GDM1 (cell line): ENCODE measurements around the gene SLC30A10.
"Not testable (repeated sequence)": the region's sequence is repeated elsewhere in the genome, so short reads cannot be mapped to it uniquely, and the experiment has no call there.

ENCODE experiments used
- DNase-seq: peaks from one replicate; lab custom pipeline; 2025; lab: John Stamatoyannopoulos, UW

SLC30A10 gene

GRCh38 chr1:219927298-219927955 is 930 bp downstream of the SLC30A10 start:
- no peak for DNase-seq

DNA sequence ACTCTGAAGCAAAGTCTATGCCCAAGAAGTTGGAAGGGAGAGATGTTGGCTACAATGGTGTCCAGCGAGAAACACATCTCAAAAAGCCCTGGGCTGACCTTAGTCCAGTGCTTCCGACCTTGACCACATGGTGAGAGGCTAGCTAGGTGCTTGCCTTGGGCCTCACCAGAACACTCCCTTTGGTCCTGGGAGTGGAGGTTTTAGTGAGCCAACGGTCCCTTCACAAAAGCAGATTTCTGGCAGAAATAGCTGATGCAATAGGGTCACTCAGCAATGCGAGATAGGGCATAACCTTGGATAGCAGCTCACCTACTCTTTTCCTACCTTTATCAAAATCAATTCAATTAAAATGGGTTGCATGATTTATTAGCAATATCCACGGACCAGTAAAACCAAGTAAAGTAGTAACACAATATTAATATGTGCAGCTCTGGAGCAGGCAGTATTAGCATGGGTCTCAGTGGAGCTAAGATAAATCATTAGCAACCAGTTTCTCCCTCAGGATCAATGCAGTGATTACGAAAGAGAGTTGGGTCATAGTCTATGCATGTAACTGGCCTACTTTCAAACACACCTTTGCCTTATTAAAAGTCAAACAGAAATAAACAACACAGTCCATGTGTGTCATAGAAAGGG is 1.9 kb downstream of the SLC30A10 start:
- no peak for DNase-seq

GRCh38 chr1:219924342-219924741 is 4.0 kb downstream of the SLC30A10 start:
- peak; percentile 5 for DNase-seq

DNA sequence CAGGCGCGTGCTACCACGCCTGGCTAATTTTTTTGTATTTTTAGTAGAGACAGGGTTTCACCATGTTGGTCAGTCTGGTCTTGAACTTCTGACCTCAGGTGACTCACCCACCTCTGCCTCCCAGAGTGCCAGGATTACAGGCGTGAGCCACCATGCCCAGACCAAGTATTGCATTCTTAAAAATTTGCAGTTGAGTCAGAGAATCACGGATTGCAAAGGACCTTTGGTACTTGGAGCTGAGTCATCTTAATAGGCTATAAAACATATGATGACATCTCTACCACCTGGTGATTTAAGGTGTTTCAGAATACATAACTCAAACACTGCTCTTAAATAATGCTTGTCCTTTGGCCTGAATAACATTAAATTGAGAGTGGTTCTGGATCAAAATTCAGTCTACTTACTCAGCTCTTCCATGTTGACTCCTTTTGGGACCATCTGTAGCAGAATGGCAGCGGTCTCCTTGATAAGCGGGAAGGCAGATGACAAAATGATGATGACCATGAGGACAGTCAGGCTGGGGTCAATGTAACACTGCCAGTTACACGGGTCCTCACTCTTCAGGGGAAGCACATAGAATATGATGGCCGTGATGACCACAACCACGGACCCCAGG is 10.4 kb downstream of the SLC30A10 start:
- DNase-seq: no peak

DNA sequence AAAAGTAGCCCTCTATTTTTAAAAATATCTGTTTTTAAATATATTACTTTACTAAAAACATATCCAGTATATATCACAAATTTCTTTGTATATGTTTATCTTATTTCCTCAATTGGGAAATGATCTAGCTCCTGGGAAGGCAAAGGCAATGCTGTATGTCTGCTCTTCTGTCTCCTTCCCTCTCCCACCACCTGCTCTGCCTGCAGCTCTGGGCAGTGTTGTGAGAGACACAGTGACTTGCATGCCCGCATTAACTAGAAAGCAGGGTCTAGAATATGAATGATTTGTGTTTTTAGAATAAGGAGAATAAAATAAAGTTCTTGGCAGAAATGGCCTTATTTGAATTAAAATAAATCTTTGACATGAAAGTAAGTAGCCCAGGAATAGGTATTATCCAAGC is 11.1 kb downstream of the SLC30A10 start:
- DNase-seq: no peak

GRCh38 chr1:219916257-219916656 is 12.1 kb downstream of the SLC30A10 start:
- no peak for DNase-seq

DNA sequence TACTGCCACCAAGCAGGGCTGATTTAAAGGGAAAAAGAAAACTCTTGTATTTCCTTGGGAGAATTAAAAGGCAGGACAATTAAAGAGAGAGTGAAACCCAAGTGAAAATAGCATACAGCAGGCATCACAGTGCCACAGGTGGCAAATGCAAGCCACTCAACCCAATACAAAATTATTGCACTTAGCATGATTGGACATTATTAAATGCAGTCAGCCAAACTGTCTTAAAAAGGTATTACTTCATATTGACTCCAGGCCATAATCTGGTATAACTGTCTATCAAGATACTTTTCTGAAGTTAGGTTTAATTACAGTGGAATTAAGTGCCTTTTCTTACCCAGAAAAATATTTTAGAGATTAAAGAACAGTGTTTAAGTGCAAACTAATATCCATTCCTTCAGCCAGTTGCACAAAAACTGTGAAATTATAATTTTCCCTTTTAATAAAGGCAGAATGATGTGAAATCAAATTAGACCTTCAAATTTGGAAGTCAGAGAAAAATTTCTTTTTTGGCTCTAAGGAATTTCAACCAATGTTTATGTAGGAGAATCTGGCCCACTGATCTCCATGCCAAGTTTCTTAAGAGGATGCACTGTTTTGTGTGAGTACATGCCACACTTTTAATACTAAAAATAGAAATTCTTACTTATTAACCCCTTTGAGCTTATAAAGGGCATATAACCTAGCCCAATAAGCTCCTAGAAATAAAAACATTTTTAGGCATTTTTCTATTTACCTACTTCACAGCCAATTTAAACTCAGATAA is 15.2 kb downstream of the SLC30A10 start:
- no peak for DNase-seq

GRCh38 chr1:219910716-219911115 is 17.6 kb downstream of the SLC30A10 start:
- DNase-seq: no peak

DNA sequence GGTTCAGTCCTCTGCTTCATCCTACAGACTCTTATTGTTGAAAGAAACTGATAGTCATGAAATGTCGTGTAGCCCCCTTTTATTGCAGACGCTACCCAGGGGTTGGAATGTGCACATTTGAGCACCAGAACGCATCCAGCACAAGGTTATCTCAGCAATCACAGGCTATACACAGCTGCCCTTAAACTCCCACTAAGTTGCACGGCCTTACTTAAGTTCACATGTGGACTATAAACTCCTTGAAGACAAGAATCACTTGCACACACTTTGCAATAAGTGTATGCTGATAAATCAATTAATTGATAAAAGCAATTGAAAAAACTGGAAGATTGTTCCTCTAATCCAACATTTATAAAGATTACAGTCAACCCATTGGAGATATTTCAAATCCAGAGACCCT is 18.9 kb downstream of the SLC30A10 start:
- DNase-seq: no peak

DNA sequence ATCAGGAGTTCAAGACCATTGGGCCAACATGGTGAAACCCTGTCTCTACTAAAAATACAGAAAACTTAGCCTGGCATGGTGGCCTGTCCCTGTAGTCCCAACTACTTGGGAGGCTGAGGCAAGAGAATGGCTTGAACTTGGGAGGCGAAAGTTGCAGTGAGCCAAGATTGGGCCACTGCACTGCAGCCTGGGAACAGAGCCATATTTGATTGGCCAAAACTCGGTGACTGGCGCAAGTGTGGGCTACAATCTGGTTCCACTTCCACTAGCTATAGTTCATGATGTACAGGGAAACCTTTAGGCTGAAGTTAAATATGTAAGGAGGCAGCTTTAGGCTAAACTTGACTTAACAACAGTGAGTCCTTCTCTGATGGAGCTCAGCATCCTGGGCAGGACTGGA is 20.2 kb downstream of the SLC30A10 start:
- DNase-seq: no peak

DNA sequence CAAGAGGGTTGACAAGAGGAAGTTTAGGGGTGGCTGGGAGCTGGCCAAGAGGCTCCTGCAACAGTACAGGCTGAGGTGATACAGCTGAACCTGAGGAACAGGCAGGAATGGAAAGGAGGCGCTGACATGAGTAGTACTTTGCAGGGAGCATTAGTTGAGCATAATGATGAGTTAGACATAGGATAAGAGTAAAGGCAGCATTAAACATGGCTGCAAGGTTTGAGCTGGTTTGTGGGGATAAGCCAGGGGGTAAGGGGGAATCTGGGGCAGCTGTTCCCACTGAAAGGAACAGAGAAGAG is 20.6 kb downstream of the SLC30A10 start:
- no peak for DNase-seq

DNA sequence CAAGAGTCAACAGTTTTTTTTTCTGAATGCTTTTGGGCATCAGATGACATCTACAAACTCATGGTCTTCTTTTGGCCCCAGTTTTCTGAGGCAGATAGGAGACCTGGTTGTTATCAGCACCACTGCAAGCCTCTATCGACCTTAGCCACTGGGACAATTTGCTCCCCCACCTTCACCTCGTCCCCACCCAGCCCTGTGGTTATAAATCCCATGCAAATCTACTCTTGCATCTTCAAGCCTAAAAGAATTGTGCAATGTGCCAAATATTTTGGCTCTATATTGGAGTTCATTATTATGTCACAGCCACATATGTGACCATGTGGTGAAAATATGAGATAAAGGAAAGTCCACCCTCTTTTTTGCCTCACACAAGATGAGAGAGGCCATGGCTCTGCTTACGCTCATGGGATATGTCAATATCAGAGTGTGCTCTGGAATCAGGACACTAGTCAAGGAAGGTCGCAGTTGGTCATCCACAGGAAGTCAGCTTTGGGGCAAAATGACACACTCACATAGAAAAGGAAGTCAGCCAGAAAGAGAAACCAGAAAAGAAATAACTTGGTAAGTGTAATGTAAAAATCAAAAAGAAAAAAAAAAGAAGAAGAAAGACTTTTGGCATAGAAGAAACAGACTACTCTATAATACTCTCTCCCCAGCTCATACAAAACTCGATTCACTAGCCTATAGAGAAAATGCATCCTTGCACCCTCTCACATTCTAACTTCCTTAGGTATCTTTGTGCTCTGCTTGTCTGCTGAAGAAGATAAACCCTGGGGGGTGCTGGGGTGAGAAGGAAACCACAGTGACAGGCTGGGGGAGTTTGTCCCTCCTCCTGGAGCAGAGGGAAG is 21.2 kb downstream of the SLC30A10 start:
- peak; percentile 73 for DNase-seq

DNA sequence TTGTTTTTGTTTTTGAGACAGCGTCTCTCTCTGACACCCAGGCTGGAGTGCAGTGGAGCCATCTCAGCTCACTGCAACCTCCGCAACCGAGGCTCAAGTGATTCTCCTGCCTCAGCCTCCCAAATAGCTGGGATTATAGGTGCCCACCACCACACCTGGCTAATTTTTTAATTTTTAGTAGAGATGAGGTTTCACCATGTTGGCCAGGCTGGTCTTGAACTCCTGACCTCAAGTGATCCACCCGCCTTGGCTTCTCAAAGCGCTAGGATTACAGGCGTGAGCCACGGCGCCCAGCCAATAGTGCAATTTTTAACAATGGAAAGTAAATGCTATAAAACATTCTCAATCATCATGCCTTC is 21.8 kb downstream of the SLC30A10 start:
- DNase-seq: not testable (repeated sequence)

GRCh38 chr1:219905524-219905923 is 22.8 kb downstream of the SLC30A10 start:
- no peak for DNase-seq

DNA sequence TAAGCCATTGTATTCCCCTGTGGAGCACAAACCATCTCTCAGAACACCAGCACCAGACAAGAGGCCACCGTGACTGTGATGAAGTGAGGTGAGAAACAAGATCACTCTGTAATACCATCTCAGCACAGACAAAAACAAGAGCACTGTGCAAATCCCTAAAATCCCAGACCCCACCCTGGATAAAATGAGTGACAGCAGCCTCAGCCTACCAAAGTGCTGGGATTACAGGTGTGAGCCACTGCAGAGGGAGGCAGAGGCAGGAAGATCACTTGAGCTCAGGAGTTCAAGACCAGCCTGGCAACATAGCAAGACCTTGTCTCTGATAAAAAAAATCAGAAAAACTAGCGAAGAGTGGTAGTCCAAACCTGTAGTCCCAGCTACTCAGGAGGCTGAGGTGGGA is 23.4 kb downstream of the SLC30A10 start:
- no peak for DNase-seq

GRCh38 chr1:219903353-219903871 is 24.9 kb downstream of the SLC30A10 start:
- DNase-seq: no peak

DNA sequence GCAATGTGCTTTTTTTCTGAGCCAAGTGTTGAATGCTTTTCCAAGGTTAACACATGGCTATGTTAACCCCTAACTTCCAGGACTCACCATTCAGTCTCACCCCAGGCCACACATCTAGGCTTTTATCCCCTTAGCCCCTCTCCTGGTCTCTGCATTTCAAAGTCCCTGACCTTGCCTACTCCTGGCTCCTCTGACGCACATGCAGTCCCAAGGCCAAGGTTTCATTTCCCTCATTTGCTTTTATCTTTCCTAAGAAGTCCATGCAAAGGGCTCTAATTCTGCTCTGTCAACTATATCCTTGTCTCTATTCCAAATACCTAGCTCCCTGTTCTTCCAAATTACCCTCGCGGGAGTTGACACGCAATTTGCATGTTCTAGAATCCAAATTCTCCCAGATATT is 25.4 kb downstream of the SLC30A10 start:
- DNase-seq: no peak

DNA sequence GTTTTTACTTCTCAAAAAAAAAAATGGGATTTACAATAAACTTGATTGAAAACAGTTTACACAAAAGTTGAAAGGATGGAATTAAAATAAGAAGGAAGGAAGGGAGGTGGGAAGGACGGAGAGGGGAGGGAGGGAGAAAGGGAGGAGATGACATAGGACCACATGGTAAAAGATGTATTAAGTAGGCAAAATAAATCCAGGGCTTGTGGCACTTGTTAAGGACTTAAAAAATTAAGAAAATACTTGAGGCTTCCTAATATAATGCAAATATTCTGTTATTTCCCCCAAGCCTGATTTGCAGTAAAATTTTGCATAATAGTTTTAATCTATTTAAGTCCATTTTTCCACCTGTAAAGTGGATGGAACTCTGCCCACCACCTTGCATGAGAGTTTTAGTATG is 27.5 kb downstream of the SLC30A10 start:
- DNase-seq: no peak

DNA sequence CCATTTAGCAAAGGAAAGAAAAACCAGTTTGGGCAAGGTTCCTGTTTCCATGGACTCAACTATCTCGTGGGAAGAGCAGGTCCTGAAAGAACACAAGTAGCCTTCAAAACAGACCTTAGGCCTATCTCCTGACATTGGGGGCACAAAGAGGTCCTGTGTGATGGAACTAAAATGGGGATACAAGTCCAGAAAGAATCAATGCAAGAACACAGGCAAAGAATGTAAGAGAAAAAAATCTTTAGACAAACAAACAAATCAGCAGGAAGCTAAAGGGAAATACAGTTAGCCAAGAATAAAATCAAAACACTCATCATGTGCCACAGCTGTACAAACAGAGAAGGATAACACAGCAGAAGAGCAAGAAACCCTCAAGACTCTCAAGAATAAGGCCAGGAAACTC is 28.2 kb downstream of the SLC30A10 start:
- no peak for DNase-seq

DNA sequence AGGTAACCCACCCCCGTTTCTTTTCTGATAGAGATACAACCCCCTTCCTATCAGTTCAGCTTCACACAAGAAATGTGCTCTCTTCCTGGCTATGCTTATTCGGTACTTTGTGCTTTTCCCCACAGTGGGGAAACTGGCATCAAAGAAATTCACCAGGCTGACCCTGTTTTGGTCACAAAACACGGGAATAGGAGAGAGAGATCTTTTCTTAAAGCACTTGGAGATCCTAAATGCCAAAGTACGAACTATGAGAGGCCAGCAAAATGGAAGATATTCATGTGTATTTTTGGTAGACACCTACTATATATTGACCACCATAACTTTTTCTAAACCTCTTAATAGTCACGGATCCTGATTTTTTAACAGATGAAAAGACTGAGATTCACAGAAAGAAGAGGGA is 30.0 kb downstream of the SLC30A10 start:
- no peak for DNase-seq

DNA sequence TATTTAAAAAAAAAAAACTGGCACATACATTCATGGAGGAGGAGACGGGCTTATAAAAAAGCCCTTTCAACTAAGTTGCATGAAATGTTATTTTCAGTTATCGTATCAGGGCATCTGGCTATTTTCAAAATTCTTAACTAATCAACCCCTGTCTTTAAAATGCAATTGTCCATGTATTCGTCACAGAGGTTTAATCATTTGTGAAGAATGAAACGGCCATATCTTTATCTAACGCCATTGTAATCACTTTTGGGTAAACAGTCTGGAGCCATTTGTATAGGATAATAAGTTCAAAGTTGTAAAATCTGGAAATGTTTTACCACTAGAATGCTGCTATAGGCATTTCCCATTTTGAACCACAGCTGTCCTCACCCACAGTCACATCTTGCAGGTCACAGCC is 30.4 kb downstream of the SLC30A10 start:
- no peak for DNase-seq

- not testable (repeated sequence) for DNase-seq
These were observed 36.1 kb downstream of the SLC30A10 start for GRCh38 chr1:219892271-219892670.
